LNCaP clone FGC (cell line): Measurements from ENCODE around the gene C22orf31.

ENCODE experiments used
- DNase-seq: peaks from one replicate; pipeline ENCODE4 v3.0.0-alpha.2; 2011; ENCODE audit warnings: low read depth
- H3K4me3 ChIP-seq: 2 replicates; pipeline ENCODE4 v1.5.1; 2011; ENCODE audit warnings: mild to moderate bottlenecking, low read depth, low read length, control low read depth
- CTCF ChIP-seq: IDR thresholded peaks from 2 replicates; pipeline ENCODE4 v1.5.1; 2012; ENCODE audit warnings: mild to moderate bottlenecking; ENCODE audit not compliant: control insufficient read depth, insufficient read depth; ENCODE audit errors: extremely low read depth

C22orf31 gene

GRCh38 chr22:29055192-29055830 lies 6.3 kb downstream of the C22orf31 start:
- no peak overlapping the region for H3K4me3 ChIP-seq
- TF ChIP-seq CTCF, result no peak
- no peak for DNase-seq

GRCh38 chr22:29054251-29054767 lies 7.3 kb downstream of the C22orf31 start:
- DNase-seq, result no peak
- no peak overlapping the region for H3K4me3 ChIP-seq
- TF ChIP-seq CTCF, result no peak

GRCh38 chr22:29053048-29053702 lies 8.5 kb downstream of the C22orf31 start:
- no peak for TF ChIP-seq CTCF
- H3K4me3 ChIP-seq, result no peak overlapping the region
- no peak for DNase-seq

GRCh38 chr22:29050457-29050856 lies 11.2 kb downstream of the C22orf31 start:
- no peak overlapping the region for H3K4me3 ChIP-seq
- DNase-seq, result no peak
- no peak for TF ChIP-seq CTCF

- DNase-seq, result no peak
- no peak for TF ChIP-seq CTCF
- no peak overlapping the region for H3K4me3 ChIP-seq
These were observed 11.9 kb downstream of the C22orf31 start for GRCh38 chr22:29049655-29050263.

- H3K4me3 ChIP-seq, result no peak overlapping the region
- no peak for TF ChIP-seq CTCF
- DNase-seq, result no peak
These were observed 12.6 kb downstream of the C22orf31 start for GRCh38 chr22:29048822-29049654.
